GM12873 (cell line): Measurements from ENCODE around the gene BNIP1.

Experiments used
- TF ChIP-seq, protein P1 (sequence below): IDR thresholded peaks from 2 replicates; pipeline ENCODE4 v1.5.1; 2012; ENCODE audit warnings: low read depth, mild to moderate bottlenecking, moderate library complexity, low read length, control low read depth; ENCODE audit not compliant: insufficient read depth; ENCODE audit errors: missing control alignments

Gene BNIP1

DNA sequence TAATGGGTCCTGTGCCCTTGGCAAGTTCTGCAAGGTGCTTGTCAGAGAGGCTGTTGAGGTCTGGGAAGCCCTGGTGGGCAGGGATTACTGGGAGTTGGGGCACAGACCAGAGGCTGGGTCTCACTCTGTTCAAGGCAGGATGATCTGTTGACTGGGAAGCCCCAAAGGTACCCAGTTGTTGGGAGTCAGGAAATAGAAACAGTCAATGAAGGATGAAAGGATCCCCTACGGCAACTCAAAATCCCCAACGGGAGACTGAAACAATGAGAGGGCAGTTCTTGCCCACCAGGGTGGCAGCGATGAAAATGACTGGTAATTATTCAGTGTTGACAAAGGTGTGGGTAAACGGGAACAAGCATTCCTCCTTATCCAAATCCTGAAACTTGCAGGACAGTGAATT is 31.2 kb downstream of the BNIP1 start:
- TF ChIP-seq, protein P1, sequence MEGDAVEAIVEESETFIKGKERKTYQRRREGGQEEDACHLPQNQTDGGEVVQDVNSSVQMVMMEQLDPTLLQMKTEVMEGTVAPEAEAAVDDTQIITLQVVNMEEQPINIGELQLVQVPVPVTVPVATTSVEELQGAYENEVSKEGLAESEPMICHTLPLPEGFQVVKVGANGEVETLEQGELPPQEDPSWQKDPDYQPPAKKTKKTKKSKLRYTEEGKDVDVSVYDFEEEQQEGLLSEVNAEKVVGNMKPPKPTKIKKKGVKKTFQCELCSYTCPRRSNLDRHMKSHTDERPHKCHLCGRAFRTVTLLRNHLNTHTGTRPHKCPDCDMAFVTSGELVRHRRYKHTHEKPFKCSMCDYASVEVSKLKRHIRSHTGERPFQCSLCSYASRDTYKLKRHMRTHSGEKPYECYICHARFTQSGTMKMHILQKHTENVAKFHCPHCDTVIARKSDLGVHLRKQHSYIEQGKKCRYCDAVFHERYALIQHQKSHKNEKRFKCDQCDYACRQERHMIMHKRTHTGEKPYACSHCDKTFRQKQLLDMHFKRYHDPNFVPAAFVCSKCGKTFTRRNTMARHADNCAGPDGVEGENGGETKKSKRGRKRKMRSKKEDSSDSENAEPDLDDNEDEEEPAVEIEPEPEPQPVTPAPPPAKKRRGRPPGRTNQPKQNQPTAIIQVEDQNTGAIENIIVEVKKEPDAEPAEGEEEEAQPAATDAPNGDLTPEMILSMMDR, result no peak

DNA sequence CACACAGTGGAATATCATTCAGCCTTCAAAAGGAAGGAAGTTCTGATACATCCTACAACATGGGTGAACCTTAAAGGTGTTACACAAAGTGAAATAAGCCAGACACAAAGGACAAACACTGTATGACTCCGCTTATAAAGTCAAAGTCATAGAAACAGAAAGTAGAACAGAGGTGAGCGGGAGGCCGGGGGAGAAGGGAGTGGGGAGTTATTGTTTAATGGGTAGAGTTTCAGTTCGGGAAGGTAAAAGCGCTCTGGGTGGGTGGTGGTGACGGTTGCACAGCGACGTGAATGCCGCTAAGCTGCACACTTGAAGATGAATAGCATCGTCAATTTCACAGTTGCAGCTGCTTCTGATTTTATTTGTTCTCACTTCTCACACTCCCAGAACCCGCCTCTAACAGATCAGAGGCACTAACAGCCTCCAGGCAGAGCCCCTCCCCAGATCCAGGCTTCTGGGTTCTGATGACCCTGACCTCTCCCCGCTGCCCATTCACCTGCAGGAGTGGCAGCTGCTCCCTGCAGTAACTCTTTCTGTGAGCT is 34.1 kb downstream of the BNIP1 start:
- TF ChIP-seq, protein P1, result no peak

DNA sequence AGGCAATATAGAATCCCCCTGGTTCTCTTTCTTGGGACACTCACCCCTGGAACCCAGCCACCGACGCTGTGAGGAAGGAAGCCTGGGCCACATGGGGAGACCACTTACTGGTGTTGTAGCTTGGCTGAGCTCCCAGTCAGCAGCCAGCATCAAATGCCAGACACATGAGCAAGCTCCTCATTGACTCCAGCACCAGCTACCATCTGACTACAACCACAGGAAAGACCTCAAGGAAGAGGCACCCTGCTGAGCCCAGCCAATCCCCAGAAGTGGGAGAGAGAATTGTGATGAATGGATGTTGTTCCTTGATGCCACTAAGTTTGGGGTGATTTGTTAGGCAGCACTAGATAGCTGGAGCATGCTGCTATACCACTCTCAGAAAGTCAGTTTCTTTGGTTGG is 36.0 kb downstream of the BNIP1 start:
- TF ChIP-seq, protein P1, result no peak

DNA sequence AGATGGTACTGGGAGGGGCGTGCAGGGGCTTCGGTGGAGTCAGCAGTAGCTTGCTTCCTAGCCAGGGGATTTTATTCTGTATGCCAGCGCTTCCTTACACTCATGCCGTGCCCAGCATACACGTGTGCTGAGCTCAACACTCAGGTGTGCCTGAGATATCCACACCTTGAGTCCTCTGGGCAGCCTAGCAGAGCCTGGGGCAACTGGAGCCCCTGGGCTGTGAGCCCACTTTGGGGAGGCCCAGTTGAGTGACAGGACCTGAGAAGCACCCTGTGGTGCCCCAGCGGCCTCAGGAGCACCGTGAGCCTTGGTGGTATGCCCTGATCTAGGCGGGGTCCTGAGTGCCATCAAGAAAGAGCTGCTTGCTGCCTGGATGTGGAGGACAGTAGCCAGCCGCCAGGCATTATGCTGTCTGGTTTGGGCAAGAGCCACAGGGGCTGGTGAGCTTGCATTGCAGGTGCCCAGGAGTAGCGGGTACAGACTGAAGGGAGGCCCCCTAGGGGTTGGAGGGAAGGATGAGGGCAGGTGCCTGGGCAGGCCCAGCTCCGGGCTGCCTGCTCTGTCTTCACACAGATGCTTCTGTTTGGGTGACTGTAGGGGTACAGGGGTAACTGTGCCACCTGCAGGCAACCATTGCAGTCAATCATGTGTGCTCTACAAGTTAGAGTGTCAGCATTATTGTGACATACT is 42.9 kb downstream of the BNIP1 start:
- TF ChIP-seq, protein P1, result peak; percentile 45

DNA sequence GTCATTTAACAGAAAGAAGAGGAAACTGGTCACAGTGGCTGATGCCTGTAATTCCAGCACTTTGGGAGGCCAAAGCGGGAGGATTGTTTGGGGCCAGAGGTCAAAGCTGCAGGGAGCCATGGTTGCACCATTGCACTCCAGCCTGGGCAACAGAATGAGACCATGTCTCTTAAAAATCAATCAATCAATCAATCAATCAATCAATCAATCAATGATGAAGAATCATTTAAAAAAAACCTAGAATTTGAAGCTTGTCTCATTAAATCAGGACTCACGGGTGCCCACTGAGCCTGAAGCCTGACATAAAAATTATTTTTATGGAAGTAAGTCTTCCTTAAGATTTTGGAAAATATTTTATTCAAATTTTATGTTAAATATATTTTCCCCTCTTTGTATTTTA is 43.9 kb downstream of the BNIP1 start:
- TF ChIP-seq, protein P1, result no peak

- TF ChIP-seq, protein P1, result no peak
Observed at GRCh38 chr5:173191015-173191414, 46.7 kb downstream of the BNIP1 start.

DNA sequence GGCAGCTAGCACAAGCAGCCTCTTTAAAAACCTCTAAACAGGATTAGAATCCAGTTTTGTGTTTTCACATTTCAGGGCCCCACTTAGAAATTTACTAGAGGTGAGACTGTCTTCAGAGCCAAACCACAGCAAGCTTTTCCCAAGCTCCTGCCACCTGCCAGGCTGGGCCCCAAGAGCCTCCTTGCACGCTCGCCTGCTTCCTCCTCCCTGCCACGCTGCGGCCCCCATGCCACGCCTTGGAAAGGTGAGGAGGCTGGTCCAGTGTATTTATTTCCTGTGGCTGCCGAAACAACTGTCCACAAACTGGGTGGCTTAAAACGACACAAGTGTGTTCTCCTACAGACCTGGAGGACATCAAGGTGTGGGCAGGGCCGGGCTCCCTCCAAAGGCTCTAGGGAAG is 47.2 kb downstream of the BNIP1 start:
- TF ChIP-seq, protein P1, result no peak
